H9 (cell line): ENCODE data around the gene COG3. TPM values are rescaled to one million over a fixed set of nuclear protein-coding genes. Genes with fewer than 3 reads are reported as not detected.

Source experiments
- DNase-seq: peaks from one replicate; pipeline ENCODE4 v3.0.0-alpha.2; 2017
- H2AFZ ChIP-seq: one replicate; pipeline ENCODE4 v1.6.1; 2013; ENCODE audit warnings: mild to moderate bottlenecking, low read length, control low read depth, moderate library complexity
- H2AK5ac ChIP-seq: 2 replicates; pipeline ENCODE4 v1.6.1; 2013; ENCODE audit warnings: low read length, control low read depth, mixed read lengths; ENCODE audit not compliant: insufficient read length
- H2BK120ac ChIP-seq: one replicate; pipeline ENCODE4 v1.6.1; 2013; ENCODE audit warnings: low read depth, mild to moderate bottlenecking, low read length, control low read depth, inconsistent platforms; ENCODE audit not compliant: poor library complexity, severe bottlenecking
- H2BK12ac ChIP-seq: 2 replicates; pipeline ENCODE4 v1.6.1; 2013; ENCODE audit warnings: low read length, control low read depth, mixed read lengths, low read depth; ENCODE audit not compliant: insufficient read length
- H2BK15ac ChIP-seq: 2 replicates; pipeline ENCODE4 v1.6.1; 2013; ENCODE audit warnings: low read depth, low read length, control low read depth
- H2BK20ac ChIP-seq: one replicate; pipeline ENCODE4 v1.6.1; 2013; ENCODE audit warnings: low read depth, mild to moderate bottlenecking, low read length, control low read depth, inconsistent platforms; ENCODE audit not compliant: poor library complexity, severe bottlenecking
- H2BK5ac ChIP-seq: 2 replicates; pipeline ENCODE4 v1.6.1; 2013; ENCODE audit warnings: low read length, control low read depth, mixed read lengths; ENCODE audit not compliant: insufficient read length
- H3K14ac ChIP-seq: 2 replicates; pipeline ENCODE4 v1.6.1; 2013; ENCODE audit warnings: low read length, control low read depth; ENCODE audit not compliant: insufficient read depth
- H3K18ac ChIP-seq: 2 replicates; pipeline ENCODE4 v1.6.1; 2013; ENCODE audit warnings: low read depth, mild to moderate bottlenecking, mixed read lengths, low read length, control low read depth; ENCODE audit not compliant: insufficient read length
- H3K23ac ChIP-seq: 2 replicates; pipeline ENCODE4 v1.6.1; 2013; ENCODE audit warnings: low read length, control low read depth, mixed read lengths, low read depth; ENCODE audit not compliant: insufficient read length
- H3K23me2 ChIP-seq: 2 replicates; pipeline ENCODE4 v1.6.1; 2013; ENCODE audit warnings: low read depth, mild to moderate bottlenecking, mixed read lengths, low read length, control low read depth; ENCODE audit not compliant: insufficient read length, poor library complexity, severe bottlenecking
- H3K27ac ChIP-seq: 2 replicates; pipeline ENCODE4 v1.5.1; 2013; ENCODE audit warnings: low read length, control low read depth, mixed read lengths, low read depth; ENCODE audit not compliant: insufficient read length
- H3K27me3 ChIP-seq: 2 replicates; pipeline ENCODE4 v1.6.1; 2013; ENCODE audit warnings: low read length, control low read depth, inconsistent platforms; ENCODE audit not compliant: insufficient read depth
- H3K4ac ChIP-seq: 2 replicates; pipeline ENCODE4 v1.6.1; 2013; ENCODE audit warnings: low read depth, mild to moderate bottlenecking, control low read depth, inconsistent platforms, low read length, moderate library complexity
- H3K4me1 ChIP-seq: 2 replicates; pipeline ENCODE4 v1.6.1; 2013; ENCODE audit warnings: low read length, control low read depth, inconsistent platforms; ENCODE audit not compliant: insufficient read depth
- H3K4me2 ChIP-seq: 2 replicates; pipeline ENCODE4 v1.6.1; 2013; ENCODE audit warnings: low read length, control low read depth, mixed read lengths; ENCODE audit not compliant: insufficient read length, insufficient read depth
- H3K56ac ChIP-seq: 2 replicates; pipeline ENCODE4 v1.6.1; 2013; ENCODE audit warnings: low read depth, mild to moderate bottlenecking, mixed read lengths, low read length, control low read depth; ENCODE audit not compliant: insufficient read length
- H3K79me1 ChIP-seq: 2 replicates; pipeline ENCODE4 v1.6.1; 2013; ENCODE audit warnings: low read depth, mild to moderate bottlenecking, moderate library complexity, low read length, control low read depth, inconsistent platforms; ENCODE audit not compliant: insufficient read depth, poor library complexity, severe bottlenecking
- H3K79me2 ChIP-seq: 2 replicates; pipeline ENCODE4 v1.6.1; 2013; ENCODE audit warnings: low read length, control low read depth, inconsistent platforms; ENCODE audit not compliant: insufficient read depth
- H3K9ac ChIP-seq: 2 replicates; pipeline ENCODE4 v1.6.1; 2013; ENCODE audit warnings: low read length, control low read depth, mixed read lengths; ENCODE audit not compliant: insufficient read length; ENCODE audit errors: extremely low read depth
- H3K9me3 ChIP-seq: one replicate; pipeline ENCODE4 v1.6.1; 2013; ENCODE audit warnings: low read depth, low read length, inconsistent platforms; ENCODE audit not compliant: control insufficient read depth
- H3T11ph ChIP-seq: one replicate; pipeline ENCODE4 v1.6.1; 2013; ENCODE audit warnings: mild to moderate bottlenecking, low read length, control low read depth, inconsistent platforms
- H4K20me1 ChIP-seq: one replicate; pipeline ENCODE4 v1.6.1; 2013; ENCODE audit not compliant: control insufficient read depth, insufficient read length, insufficient read depth
- H4K5ac ChIP-seq: 2 replicates; pipeline ENCODE4 v1.6.1; 2013; ENCODE audit warnings: low read depth, mild to moderate bottlenecking, mixed read lengths, low read length, control low read depth; ENCODE audit not compliant: insufficient read length
- H4K8ac ChIP-seq: replicated peaks from 2 replicates; pipeline ENCODE4 v1.6.1; 2013; ENCODE audit warnings: low read length, control low read depth, mixed read lengths, low read depth; ENCODE audit not compliant: insufficient read length
- H4K91ac ChIP-seq: 2 replicates; pipeline ENCODE4 v1.6.1; 2013; ENCODE audit warnings: low read depth, mild to moderate bottlenecking, moderate library complexity, mixed read lengths, low read length, control low read depth; ENCODE audit not compliant: insufficient read length
- H3K27ac Mint-ChIP-seq, 3 experiments: 2 replicates in 2 of 3; 3 replicates in 1 of 3; pipeline ENCODE4 v1.8.0; 2020 to 2021; ENCODE audit warnings: mixed read lengths in 3 of 3, mild to moderate bottlenecking in 1 of 3, moderate library complexity in 1 of 3
- H3K27me3 Mint-ChIP-seq: 2 replicates; pipeline ENCODE4 v1.8.0; 2021; ENCODE audit warnings: low read depth, mild to moderate bottlenecking, moderate library complexity, mixed read lengths
- H3K36me3 Mint-ChIP-seq, 3 experiments: 2 replicates in 2 of 3; 3 replicates in 1 of 3; pipeline ENCODE4 v1.8.0; 2020 to 2021; ENCODE audit warnings: low read depth in 3 of 3, mixed read lengths in 3 of 3; ENCODE audit not compliant: insufficient read depth in 1 of 3
- H3K4me1 Mint-ChIP-seq, 2 experiments: 2 replicates each; pipeline ENCODE4 v1.8.0; 2020; ENCODE audit warnings: mixed read lengths in 2 of 2
- H3K4me3 Mint-ChIP-seq, 2 experiments: 2 replicates in 1 of 2; 3 replicates in 1 of 2; pipeline ENCODE4 v1.8.0; 2020 to 2021; ENCODE audit warnings: mild to moderate bottlenecking in 2 of 2, mixed read lengths in 2 of 2, moderate library complexity in 1 of 2
- H3K9me3 Mint-ChIP-seq, 2 experiments: 2 replicates in 1 of 2; 3 replicates in 1 of 2; pipeline ENCODE4 v1.8.0; 2020; ENCODE audit warnings: mild to moderate bottlenecking in 2 of 2, mixed read lengths in 2 of 2, moderate library complexity in 1 of 2
- WGBS: extraction: QIAGEN DNeasy Blood & Tissue Kit; methylation state at CpG from one replicate; pipeline ENCODE4 v1.1.7; 2013; ENCODE audit warnings: missing lambda C conversion rate, low lambda C conversion rate, mixed read lengths; ENCODE audit not compliant: insufficient read length; ENCODE audit errors: extremely low coverage; 5-methylcytosine and 5-hydroxymethylcytosine counted together
- total RNA-seq: library from RNA; stranded (reverse); gene quantifications from 2 replicates; pipeline ENCODE4 v1.2.1, GENCODE V29; 2021
- TF ChIP-seq, protein P1 (sequence below): fragments of 200-600 bp; sonication (generic); conservative IDR thresholded peaks from 3 replicates; pipeline ENCODE4 v1.8.0; 2021; ENCODE audit warnings: antibody characterized with exemption, mild to moderate bottlenecking

COG3 gene
- total RNA-seq, 1 experiment from 2014 or later, result 16.5 TPM

GRCh38 chr13:45510672-45511071, 45.9 kb downstream of the COG3 start:
- peak overlapping the region in 1 of 3 experiments; percentile 71; a peak in 1 of 7 replicates for H3K27ac Mint-ChIP-seq
- Histone ChIP-seq H2AFZ (no peak overlapping the region), H3K79me1 (no peaks in the 10 kb centered on the region), H3K23me2 (no peaks in the 10 kb centered on the region), H2AK5ac (no peak overlapping the region), H3K4me1 (no peaks in the 10 kb centered on the region), H3K27ac (no peak overlapping the region), H3T11ph (no peak overlapping the region), H3K18ac (no peak overlapping the region), H3K79me2 (no peaks in the 10 kb centered on the region), H4K5ac (no peak overlapping the region), H3K4ac (no peak overlapping the region), H2BK5ac (no peak overlapping the region), H3K9me3 (no peaks in the 10 kb centered on the region), H2BK120ac (no peak overlapping the region), H3K56ac (no peak overlapping the region), H3K4me2 (no peak overlapping the region), H3K14ac (no peak overlapping the region), H4K91ac (no peak overlapping the region), H3K27me3 (no peaks in the 10 kb centered on the region), H2BK20ac (no peak overlapping the region), H2BK15ac (no peak overlapping the region), H3K23ac (no peak overlapping the region), H4K20me1 (no peaks in the 10 kb centered on the region), H4K8ac (no peak overlapping the region), H2BK12ac (no peak overlapping the region), H3K9ac (no peak overlapping the region)
- H3K36me3 Mint-ChIP-seq, result peaks cover 12 to 46% (median 43%) of the 10 kb centered on the region in 3 experiments; a peak in 6 of 7 replicates
- TF ChIP-seq, protein P1, sequence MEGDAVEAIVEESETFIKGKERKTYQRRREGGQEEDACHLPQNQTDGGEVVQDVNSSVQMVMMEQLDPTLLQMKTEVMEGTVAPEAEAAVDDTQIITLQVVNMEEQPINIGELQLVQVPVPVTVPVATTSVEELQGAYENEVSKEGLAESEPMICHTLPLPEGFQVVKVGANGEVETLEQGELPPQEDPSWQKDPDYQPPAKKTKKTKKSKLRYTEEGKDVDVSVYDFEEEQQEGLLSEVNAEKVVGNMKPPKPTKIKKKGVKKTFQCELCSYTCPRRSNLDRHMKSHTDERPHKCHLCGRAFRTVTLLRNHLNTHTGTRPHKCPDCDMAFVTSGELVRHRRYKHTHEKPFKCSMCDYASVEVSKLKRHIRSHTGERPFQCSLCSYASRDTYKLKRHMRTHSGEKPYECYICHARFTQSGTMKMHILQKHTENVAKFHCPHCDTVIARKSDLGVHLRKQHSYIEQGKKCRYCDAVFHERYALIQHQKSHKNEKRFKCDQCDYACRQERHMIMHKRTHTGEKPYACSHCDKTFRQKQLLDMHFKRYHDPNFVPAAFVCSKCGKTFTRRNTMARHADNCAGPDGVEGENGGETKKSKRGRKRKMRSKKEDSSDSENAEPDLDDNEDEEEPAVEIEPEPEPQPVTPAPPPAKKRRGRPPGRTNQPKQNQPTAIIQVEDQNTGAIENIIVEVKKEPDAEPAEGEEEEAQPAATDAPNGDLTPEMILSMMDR, result no peak
- peaks cover 11 to 14% of the 10 kb centered on the region in 2 experiments for H3K4me1 Mint-ChIP-seq
- H3K27me3 Mint-ChIP-seq, result no peaks in the 10 kb centered on the region
- DNase-seq, result no peak
- no peak overlapping the region for H3K4me3 Mint-ChIP-seq
- WGBS, result no CpG with 5 or more reads among the region's 3 CpGs
- H3K9me3 Mint-ChIP-seq, result no peaks in the 10 kb centered on the region
